Panc1 (cell line): ENCODE measurements around the gene OMP. TPM values are rescaled to one million over a fixed set of nuclear protein-coding genes. Genes with fewer than 3 reads are reported as not detected.

Source experiments
- ATAC-seq: fragments of 200-7000 bp; cut with Tn5 transposase; 2 replicates; pipeline ENCODE4 v1.9.1; 2020; ENCODE audit warnings: mild to moderate bottlenecking, moderate library complexity
- BruUV-seq: library from RNA; stranded (reverse); fragments of 400-500 nt; replicated peaks from 2 replicates; lab custom pipeline; 2021; lab: Mats Ljungman, UMichigan
- CTCF ChIA-PET: fragments of 300-600 bp; sonication (Branson Sonifier 250); formaldehyde crosslinking; loops from one replicate; lab custom pipeline; 2022; ENCODE audit warnings: antibody characterized with exemption; lab: Charles Lee
- POLR2A ChIA-PET: fragments of 300-600 bp; sonication (Branson Sonifier 250); formaldehyde crosslinking; loops from one replicate; lab custom pipeline; 2022; ENCODE audit warnings: antibody characterized with exemption; lab: Charles Lee
- DNase-seq: peaks from one replicate; pipeline ENCODE4 v3.0.0-alpha.2; 2010; ENCODE audit warnings: low read depth, low spot score
- H3K27ac ChIP-seq: 2 replicates; pipeline ENCODE4 v1.5.1; 2011; ENCODE audit warnings: mild to moderate bottlenecking, low read length, inconsistent platforms
- H3K27me3 ChIP-seq: fragments of 200-500 bp; sonication (Bioruptor generic); 2 replicates; pipeline ENCODE4 v1.6.0; 2014; ENCODE audit warnings: low read length, inconsistent platforms; ENCODE audit not compliant: control insufficient read depth, insufficient read depth
- H3K36me3 ChIP-seq: fragments of 200-500 bp; sonication (Bioruptor generic); 2 replicates; pipeline ENCODE4 v1.5.1; 2014; ENCODE audit warnings: inconsistent platforms, mild to moderate bottlenecking, low read length, moderate library complexity; ENCODE audit not compliant: control insufficient read depth, insufficient read depth
- H3K4me1 ChIP-seq: 2 replicates; pipeline ENCODE4 v1.5.1; 2011; ENCODE audit warnings: inconsistent platforms, mild to moderate bottlenecking, low read length, moderate library complexity; ENCODE audit not compliant: control insufficient read depth, insufficient read depth
- H3K4me3 ChIP-seq, 2 experiments: 2 replicates each; pipeline ENCODE4 v1.5.1; 2011 to 2012; ENCODE audit warnings: low read depth in 2 of 2, low read length in 2 of 2, mild to moderate bottlenecking in 2 of 2, inconsistent platforms in 1 of 2, moderate library complexity in 1 of 2
- H3K9me3 ChIP-seq: fragments of 200-500 bp; sonication (Bioruptor generic); 2 replicates; pipeline ENCODE4 v1.5.1; 2014; ENCODE audit warnings: low read depth, mild to moderate bottlenecking, inconsistent platforms, low read length, moderate library complexity; ENCODE audit not compliant: control insufficient read depth, insufficient read depth
- POLR2AphosphoS5 ChIP-seq: IDR thresholded peaks from 2 replicates; pipeline ENCODE4 v1.6.1; 2012; ENCODE audit warnings: mild to moderate bottlenecking, low read depth, low read length, moderate library complexity
- SIN3A ChIP-seq: IDR thresholded peaks from 2 replicates; pipeline ENCODE4 v1.6.1; 2012; ENCODE audit warnings: low read depth, mild to moderate bottlenecking, low read length, moderate library complexity, borderline replicate concordance; ENCODE audit not compliant: insufficient read depth
- TCF7L2 ChIP-seq: IDR thresholded peaks from 2 replicates; pipeline ENCODE4 v1.6.1; 2011; ENCODE audit warnings: mild to moderate bottlenecking, low read depth, low read length, inconsistent platforms
- in situ Hi-C: cut with HindIII; loops from 2 replicates; pipeline ENCODE4 v1.10.0; 2016; ENCODE audit warnings: low sequenced_read_pairs, low pct_unique_long_range_greater_than_20kb
- intact Hi-C: fragments of 100-400 bp; cut with micrococcal nuclease; formaldehyde crosslinking; loops from one replicate; pipeline ENCODE4 v1.10.0; 2022; ENCODE audit not compliant: unreplicated experiment
- total RNA-seq: library from RNA; stranded (reverse); gene quantifications from one replicate; pipeline ENCODE4 v1.2.1, GENCODE V29; 2021; ENCODE audit not compliant: unreplicated experiment
- TF ChIP-seq, protein P1 (sequence below): fragments of 450-650 bp; IDR thresholded peaks from 2 replicates; pipeline ENCODE4 v1.5.1; 2017; ENCODE audit warnings: mild to moderate bottlenecking
- TF ChIP-seq, protein P2 (sequence below), 2 experiments: IDR thresholded peaks; 2 replicates each; pipeline ENCODE4 v1.6.1; 2011 to 2012; ENCODE audit warnings: low read depth in 2 of 2, control low read depth in 1 of 2, low read length in 1 of 2, mild to moderate bottlenecking in 1 of 2, moderate library complexity in 1 of 2; ENCODE audit not compliant: insufficient read depth in 1 of 2

Gene OMP
- total RNA-seq, 1 experiment from 2014 or later: 1.5 TPM

DNA sequence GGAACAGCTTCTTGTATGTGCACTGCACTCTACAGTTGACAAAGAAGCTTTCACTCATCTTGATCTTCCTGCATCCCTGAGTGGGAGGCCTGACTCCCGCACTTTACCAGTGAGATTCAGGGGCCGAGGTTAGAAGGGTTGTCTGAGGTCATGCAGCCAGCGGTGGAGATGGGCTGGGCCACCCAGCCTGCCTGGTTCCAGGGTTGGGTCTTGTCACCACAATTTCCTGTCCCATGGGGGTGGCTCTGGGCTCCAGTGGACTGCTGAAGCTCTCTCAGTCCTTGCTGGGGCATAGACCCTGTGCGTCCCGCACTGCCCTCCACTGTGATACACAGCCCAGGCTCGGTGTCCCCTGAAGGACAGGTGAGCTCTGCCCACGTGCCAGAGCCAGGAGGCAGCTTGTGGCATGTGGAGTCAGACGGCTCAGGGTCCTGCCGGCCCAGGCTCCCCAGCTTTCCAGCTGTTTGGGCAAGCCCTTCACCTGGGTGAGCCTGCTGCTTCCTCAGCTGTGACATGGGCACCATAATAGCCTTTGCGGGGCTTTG is 18.5 kb downstream of the OMP start:
- in situ Hi-C loops: no loop called here
- Histone ChIP-seq H3K4me1 (no peaks in the 10 kb centered on the region), H3K9me3 (no peaks in the 10 kb centered on the region), H3K27me3 (no peaks in the 10 kb centered on the region), H3K27ac (no peak overlapping the region), H3K4me3 (no peak overlapping the region), H3K36me3 (no peaks in the 10 kb centered on the region)
- ATAC-seq (no peak), DNase-seq (no peak)
- no TSS peak for BruUV-seq
- ChIA-PET CTCF (interaction anchor here (1.4 kb wide), 1 partner anchor 30 kb away, joined by 3 read pairs; no protein-coding TSS in a partner anchor), POLR2A (no interaction called here)
- TF ChIP-seq, protein P1, sequence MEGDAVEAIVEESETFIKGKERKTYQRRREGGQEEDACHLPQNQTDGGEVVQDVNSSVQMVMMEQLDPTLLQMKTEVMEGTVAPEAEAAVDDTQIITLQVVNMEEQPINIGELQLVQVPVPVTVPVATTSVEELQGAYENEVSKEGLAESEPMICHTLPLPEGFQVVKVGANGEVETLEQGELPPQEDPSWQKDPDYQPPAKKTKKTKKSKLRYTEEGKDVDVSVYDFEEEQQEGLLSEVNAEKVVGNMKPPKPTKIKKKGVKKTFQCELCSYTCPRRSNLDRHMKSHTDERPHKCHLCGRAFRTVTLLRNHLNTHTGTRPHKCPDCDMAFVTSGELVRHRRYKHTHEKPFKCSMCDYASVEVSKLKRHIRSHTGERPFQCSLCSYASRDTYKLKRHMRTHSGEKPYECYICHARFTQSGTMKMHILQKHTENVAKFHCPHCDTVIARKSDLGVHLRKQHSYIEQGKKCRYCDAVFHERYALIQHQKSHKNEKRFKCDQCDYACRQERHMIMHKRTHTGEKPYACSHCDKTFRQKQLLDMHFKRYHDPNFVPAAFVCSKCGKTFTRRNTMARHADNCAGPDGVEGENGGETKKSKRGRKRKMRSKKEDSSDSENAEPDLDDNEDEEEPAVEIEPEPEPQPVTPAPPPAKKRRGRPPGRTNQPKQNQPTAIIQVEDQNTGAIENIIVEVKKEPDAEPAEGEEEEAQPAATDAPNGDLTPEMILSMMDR: no peak
- TF ChIP-seq, protein P2, sequence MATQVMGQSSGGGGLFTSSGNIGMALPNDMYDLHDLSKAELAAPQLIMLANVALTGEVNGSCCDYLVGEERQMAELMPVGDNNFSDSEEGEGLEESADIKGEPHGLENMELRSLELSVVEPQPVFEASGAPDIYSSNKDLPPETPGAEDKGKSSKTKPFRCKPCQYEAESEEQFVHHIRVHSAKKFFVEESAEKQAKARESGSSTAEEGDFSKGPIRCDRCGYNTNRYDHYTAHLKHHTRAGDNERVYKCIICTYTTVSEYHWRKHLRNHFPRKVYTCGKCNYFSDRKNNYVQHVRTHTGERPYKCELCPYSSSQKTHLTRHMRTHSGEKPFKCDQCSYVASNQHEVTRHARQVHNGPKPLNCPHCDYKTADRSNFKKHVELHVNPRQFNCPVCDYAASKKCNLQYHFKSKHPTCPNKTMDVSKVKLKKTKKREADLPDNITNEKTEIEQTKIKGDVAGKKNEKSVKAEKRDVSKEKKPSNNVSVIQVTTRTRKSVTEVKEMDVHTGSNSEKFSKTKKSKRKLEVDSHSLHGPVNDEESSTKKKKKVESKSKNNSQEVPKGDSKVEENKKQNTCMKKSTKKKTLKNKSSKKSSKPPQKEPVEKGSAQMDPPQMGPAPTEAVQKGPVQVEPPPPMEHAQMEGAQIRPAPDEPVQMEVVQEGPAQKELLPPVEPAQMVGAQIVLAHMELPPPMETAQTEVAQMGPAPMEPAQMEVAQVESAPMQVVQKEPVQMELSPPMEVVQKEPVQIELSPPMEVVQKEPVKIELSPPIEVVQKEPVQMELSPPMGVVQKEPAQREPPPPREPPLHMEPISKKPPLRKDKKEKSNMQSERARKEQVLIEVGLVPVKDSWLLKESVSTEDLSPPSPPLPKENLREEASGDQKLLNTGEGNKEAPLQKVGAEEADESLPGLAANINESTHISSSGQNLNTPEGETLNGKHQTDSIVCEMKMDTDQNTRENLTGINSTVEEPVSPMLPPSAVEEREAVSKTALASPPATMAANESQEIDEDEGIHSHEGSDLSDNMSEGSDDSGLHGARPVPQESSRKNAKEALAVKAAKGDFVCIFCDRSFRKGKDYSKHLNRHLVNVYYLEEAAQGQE (IDR thresholded peaks at IDR 0.05; ENCODE audit: insufficient read depth in 1 of 2, low read depth in 2 of 2, low read length in 1 of 2): no peak
- TF ChIP-seq TCF7L2: no peak
- intact Hi-C loops: no loop called here

DNA sequence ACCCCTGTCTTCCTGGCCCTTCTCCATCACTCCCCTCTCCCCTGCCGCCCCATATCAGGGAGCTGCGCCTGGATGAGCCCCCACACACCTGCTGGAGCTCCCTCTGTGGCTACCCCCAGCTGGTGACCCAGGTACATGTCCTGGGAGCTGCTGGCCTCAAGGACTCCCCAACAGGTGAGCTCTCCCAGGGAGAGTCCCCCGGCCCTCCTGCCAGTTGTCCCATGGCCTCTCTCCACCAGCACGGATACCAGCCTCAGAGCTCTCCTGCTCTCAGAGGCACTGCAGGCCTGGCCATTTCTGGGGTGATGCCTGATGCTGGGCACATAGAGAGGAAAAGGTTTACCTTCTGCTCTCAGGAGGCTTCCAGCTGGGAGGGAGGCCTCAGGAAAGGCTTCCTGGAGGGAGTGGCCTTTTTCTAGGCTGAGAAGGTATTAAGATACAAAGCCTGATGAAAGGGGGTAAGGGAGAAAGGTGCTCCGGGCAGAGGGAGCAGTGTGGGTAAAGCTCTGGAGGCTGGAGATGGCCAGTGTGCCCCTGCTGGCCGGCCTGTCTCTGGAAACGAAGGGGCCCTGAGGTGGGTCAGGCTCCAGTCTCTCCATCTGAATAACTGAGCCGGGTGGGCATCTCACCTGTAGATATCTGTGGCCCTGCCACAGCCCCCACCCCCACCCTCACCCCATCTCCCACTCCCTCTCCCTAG is 19.4 kb downstream of the OMP start:
- CTCF ChIA-PET: interaction anchor here (0.6 to 1.4 kb wide), 3 partner anchors 31 to 162 kb away, joined by 3 to 11 read pairs (median 3); no protein-coding TSS in a partner anchor
- DNase-seq (no peak), ATAC-seq (no peak)
- no peak overlapping the region for H3K27ac ChIP-seq
- no peak for TF ChIP-seq TCF7L2
- intact Hi-C loops (no loop called here), in situ Hi-C loops (no loop called here)
- no peaks in the 10 kb centered on the region for H3K4me1 ChIP-seq
- POLR2A ChIA-PET: no interaction called here
- H3K36me3 ChIP-seq: no peaks in the 10 kb centered on the region
- BruUV-seq: no TSS peak
- H3K9me3 ChIP-seq: no peaks in the 10 kb centered on the region
- no peak overlapping the region for H3K4me3 ChIP-seq
- H3K27me3 ChIP-seq: no peaks in the 10 kb centered on the region

DNA sequence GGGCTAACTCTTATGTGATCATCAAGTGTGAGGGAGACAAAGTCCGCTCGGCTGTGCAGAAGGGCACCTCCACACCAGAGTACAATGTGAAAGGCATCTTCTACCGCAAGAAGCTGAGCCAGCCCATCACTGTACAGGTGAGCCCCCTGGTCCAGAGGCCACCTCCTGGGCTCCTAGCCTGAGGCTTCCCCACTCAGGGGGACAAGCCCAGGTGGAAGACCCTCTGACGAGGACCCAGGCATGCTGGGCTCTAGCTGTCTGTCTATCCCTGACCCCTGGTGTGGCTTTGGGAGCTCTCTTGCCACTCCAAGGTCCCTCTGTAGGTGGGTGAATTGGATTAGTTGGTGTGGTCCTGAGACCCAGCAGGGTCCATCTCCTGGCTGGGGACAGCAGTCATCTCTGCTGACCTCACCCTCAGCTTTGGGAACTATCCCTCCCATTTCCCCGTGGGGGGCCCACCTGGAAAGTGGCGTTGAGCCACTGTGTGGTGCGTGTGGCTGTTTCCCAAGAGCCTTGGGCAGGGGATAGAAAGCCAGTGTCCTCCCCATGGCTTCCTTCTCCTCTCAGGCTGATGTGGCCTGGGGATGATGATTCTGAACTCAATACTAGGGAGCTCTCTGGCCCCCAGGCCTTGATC is 20.1 kb downstream of the OMP start:
- BruUV-seq: no TSS peak
- TF ChIP-seq TCF7L2 (no peak), SIN3A (no peak), POLR2AphosphoS5 (no peak)
- TF ChIP-seq, protein P2 (IDR thresholded peaks at IDR 0.05; ENCODE audit: insufficient read depth in 1 of 2, low read depth in 2 of 2, low read length in 1 of 2): no peak
- TF ChIP-seq, protein P1: no peak
- POLR2A ChIA-PET: no interaction called here
- Histone ChIP-seq H3K4me1 (peaks cover 3% of the 10 kb centered on the region; the same call in 1 of the 2 replicates), H3K4me3 (no peak overlapping the region), H3K27me3 (no peaks in the 10 kb centered on the region), H3K27ac (no peak overlapping the region), H3K36me3 (no peaks in the 10 kb centered on the region), H3K9me3 (no peaks in the 10 kb centered on the region)
- CTCF ChIA-PET: interaction anchor here (0.6 to 0.7 kb wide), 2 partner anchors 75 to 163 kb away, joined by 3 to 11 read pairs; no protein-coding TSS in a partner anchor
- in situ Hi-C loops: no loop called here
- intact Hi-C loops: no loop called here
- ATAC-seq (no peak), DNase-seq (no peak)
